GM12891 (cell line): ENCODE results near the gene ORC2.

Experiments used
- POLR2A ChIP-seq: IDR thresholded peaks from 2 replicates; pipeline ENCODE4 v1.6.1; 2011; ENCODE audit warnings: low read depth, low read length, control low read depth
- POLR2AphosphoS5 ChIP-seq: IDR thresholded peaks from 2 replicates; pipeline ENCODE4 v1.6.1; 2011; ENCODE audit warnings: low read depth, low read length, control low read depth
- POU2F2 ChIP-seq: IDR thresholded peaks from 2 replicates; pipeline ENCODE4 v1.6.1; 2011; ENCODE audit warnings: low read depth, mild to moderate bottlenecking, control low read depth, low read length, moderate library complexity
- SPI1 ChIP-seq: IDR thresholded peaks from 2 replicates; pipeline ENCODE4 v1.6.1; 2011; ENCODE audit warnings: low read depth, low read length, control low read depth
- TAF1 ChIP-seq: IDR thresholded peaks from 2 replicates; pipeline ENCODE4 v1.6.1; 2011; ENCODE audit warnings: low read depth, low read length, control low read depth

DNA sequence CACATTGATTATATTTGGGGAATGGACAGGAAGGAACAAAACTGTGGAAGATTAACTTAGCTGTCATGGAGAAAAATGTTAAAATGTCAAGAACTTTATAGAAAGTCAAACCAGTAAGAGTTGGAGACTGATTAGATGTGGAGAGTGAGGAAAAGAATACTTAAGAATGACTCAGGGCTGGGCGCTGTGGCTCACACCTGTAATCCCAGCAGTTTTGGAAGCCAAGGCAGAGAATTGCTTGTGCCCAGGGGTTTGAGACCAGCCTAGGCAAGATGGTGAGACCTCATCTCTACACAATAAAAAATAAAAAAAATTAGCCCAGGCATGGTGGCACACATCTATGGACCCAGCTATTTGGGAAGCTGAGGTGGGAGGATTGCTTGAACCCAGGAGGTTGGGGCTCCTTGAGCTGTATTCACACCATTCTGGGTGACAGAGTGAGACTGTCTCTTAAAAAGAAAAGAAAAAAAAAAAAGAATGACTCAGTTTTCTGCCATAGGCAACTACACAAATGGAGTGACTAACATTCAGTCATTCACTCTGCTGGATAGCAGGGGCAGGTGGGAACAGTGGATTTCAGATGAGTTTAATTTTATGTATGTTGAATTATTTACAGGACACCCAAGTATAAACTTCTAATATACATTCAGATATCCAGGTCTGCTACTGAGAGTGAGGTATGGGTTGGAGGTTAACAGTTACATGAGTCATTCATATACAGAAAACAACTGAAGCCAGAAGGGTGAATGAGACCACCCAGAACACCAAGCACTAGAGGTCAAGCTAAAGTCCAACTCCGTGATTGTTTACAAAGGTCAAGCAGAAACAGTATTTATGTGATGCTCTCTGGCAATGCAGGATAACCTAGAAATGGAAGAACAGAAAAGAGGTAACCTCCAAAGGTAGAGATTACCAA is 33.9 kb downstream of the ORC2 start:
- no peak for TF ChIP-seq POLR2A
- no peak for TF ChIP-seq TAF1
- TF ChIP-seq POLR2AphosphoS5 = no peak
- TF ChIP-seq SPI1 = no peak
- TF ChIP-seq POU2F2 = no peak
